HG03095 (cell line): ENCODE results near the gene SCARB1.

Source experiments
- ATAC-seq: cut with Tn5 transposase; IDR thresholded peaks from one replicate; pipeline ENCODE4 v1.9.1; 2021; ENCODE audit warnings: moderate library complexity; ENCODE audit not compliant: unreplicated experiment

SCARB1 gene

GRCh38 chr12:124764451-124764850 is 99.2 kb downstream of the SCARB1 start:
- ATAC-seq: no peak

DNA sequence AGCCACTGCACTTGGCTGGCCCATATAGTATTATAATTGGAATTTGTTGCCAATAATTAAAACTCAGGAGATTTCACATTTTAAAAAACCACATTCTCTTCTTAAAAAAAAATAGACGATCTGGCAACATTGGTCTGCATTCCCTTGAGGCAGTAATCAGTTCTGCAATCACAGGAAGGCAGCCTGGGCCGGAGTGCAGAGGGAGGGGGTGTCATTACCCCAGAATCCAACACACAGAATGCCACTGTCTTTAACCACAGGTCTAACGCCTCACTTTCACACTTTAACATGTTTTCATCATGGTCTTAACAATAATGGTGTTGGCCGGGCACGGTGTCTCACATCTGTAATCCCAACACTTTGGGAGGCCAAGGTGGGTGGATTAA is 100.1 kb downstream of the SCARB1 start:
- no peak for ATAC-seq

DNA sequence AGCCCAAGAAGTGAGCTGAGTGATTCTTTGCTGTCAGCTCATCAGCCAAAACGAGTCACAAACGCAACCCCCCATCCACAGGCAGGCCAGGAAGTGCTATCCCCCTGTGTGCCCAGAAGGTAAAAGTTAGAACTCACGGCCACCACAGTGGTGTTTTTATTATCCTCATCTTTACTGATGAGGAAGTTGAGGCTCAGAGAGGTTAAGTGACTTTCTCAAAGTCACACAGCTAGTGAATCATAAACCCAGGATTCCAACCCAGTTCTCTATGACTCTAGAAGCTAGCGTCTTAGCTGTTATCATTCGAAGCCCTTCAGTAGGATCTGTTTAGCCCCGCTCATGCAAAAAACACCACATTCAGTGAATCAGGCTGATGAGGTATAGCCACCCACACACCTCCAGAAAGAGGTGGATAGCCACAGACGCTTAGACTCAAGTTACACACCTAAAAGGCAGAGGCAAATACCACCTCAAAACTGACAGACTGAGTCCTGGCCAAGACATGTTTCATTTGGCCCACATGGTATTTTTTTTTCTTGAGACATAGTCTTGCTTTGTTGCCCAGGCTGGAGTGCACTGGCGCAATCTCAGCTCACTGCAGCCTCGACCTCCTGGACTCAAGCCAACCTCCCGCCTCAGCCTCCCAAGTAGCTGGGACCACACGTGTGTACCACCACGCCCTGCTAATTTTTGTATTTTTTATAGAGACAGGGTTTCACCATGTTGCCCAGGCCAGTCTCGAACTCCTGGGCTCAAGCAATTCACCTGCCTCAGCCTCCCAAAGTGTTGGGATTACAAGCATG is 100.7 kb downstream of the SCARB1 start:
- no peak for ATAC-seq

GRCh38 chr12:124762384-124762783 is 101.3 kb downstream of the SCARB1 start:
- no peak for ATAC-seq

DNA sequence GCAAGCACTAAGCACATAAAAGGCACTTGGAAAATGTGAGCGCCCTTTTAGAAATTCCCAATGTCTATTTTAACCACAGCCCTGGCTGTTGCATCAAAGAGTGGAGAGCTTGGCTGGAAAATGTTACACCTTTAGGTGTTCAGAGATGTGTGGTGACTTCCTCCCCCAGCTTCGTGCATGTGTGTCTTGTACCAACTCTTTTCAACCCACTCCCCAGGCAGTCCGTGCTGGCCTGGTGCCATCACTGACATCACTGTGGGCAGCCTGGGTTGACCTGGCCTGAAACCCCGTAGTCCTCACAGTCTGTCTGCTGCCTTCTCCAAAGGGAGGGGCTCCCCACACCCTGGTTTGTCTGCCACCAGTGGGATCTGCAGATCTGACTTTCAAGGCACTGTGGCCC is 101.8 kb downstream of the SCARB1 start:
- ATAC-seq: no peak

DNA sequence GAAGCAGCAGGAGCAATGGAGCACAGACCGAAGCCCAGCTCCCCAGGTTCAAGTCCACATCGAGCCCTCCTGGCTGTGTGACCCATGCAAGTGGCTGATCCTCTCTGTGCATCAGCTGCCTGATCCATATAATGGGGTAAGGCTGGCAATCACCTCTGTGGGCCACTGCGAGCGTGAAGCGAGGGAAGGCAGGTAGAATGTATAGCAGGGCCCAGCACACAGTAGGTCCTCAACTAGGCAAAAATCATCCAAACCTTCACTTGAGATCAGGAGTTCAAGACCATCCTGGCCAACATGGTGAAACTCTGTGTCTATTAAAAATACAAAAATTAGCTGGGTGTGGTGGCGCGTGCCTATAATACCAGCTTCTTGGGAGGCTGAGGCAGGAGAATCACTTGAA is 102.6 kb downstream of the SCARB1 start:
- no peak for ATAC-seq

GRCh38 chr12:124760560-124760959 is 103.1 kb downstream of the SCARB1 start:
- no peak for ATAC-seq

GRCh38 chr12:124759841-124760503 is 103.7 kb downstream of the SCARB1 start:
- ATAC-seq: no peak

DNA sequence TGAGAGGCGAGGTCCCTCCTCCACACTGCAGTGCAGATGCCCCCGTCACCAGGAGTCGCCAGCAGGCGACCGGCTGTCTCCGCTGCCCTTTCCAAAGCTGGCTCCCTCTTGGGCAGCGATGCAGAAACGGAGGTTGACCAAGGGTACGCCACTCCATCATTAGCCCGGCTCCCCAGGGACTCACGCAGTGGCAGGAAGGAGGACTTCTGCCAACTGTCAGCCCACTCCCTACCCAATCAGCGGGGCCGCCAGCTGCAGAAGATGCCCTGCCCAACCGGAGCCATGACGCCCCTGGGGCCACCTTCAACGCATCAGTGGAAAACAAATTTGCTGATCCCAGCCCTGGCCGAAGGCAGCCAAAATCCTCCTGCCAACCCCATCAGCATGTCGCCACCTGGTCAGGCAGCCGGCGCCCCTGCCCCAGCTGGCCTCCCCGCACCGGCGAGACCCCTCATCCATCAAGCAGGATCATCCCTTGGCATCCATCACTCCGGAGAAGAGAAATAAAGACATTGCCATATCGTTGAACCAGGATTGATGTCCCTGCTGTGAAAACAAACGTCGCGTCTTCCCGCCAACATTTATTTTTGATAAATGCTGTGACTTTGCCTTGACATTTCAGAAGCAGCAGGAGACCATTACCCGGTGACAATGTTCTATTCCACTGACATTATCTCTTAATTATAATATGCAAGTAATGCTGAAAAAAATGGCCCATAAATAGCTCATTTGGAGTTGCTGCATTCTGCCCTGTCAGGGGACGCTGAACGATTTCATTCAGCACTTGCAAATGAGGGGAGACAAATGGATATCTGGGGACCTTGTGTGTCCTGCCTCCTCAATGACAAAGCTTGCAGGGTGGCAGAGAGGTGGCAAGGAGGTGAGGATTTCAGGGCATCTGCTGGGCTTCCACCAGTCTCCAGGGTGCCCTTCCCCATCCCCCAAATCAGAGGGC is 105.1 kb downstream of the SCARB1 start:
- no peak for ATAC-seq

GRCh38 chr12:124757329-124757728 is 106.3 kb downstream of the SCARB1 start:
- no peak for ATAC-seq

GRCh38 chr12:124756760-124757159 is 106.9 kb downstream of the SCARB1 start:
- no peak for ATAC-seq

DNA sequence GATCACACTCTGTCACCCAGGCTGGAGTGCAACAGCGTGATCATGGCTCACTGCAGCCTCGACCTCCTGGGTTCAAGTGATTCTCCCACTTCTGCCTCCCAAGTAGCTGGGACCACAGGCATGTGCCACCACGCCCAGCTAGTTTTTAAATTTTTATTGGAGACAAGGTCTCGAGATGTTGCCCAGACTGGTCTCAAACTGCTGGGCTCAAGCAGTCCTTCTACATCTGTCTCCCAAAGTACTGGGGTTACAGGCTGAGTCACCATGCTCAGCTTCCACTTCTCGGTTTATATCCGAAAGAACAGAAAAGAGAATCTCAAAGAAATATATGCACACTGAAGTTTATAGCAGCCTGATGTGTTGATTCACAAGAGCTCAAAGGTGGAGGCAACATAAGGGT is 107.5 kb downstream of the SCARB1 start:
- no peak for ATAC-seq

DNA sequence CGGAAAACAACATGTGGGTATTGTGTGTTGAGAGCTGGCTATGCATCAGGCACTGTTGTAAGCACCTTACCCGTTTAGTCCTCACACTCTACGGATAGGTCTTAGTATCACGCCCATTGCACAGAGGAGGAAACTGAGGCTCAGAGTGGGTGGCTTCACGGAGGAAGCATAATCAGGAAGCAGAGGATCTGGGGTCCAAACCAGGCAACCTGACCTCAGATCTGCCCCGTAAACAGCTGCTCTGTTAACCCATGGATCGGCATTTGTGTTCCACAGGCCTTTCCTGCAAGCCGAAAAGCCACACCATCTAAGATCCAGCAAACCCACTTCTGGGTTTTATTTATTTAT is 107.9 kb downstream of the SCARB1 start:
- no peak for ATAC-seq

- ATAC-seq: no peak
Measured at GRCh38 chr12:124754949-124755800, 108.5 kb downstream of the SCARB1 start.

GRCh38 chr12:124754491-124754890 is 109.2 kb downstream of the SCARB1 start:
- ATAC-seq: no peak

- ATAC-seq: no peak
Measured at GRCh38 chr12:124753993-124754392, 109.7 kb downstream of the SCARB1 start.

- no peak for ATAC-seq
Measured at GRCh38 chr12:124753228-124753591, 110.5 kb downstream of the SCARB1 start.

GRCh38 chr12:124752437-124753227 is 111.0 kb downstream of the SCARB1 start:
- ATAC-seq: no peak

GRCh38 chr12:124751654-124752355 is 111.9 kb downstream of the SCARB1 start:
- ATAC-seq: no peak
